Dermis microvascular lymphatic vessel endothelial cell (primary cell): ENCODE results near the gene CACNB4. TPM values are rescaled to one million over a fixed set of nuclear protein-coding genes. Genes with fewer than 3 reads are reported as not detected.
A peak's percentile ranks its signal among the peaks of the same experiment; 100 is the strongest.
"Not testable (repeated sequence)": the region's sequence is repeated elsewhere in the genome, so short reads cannot be mapped to it uniquely, and the experiment has no call there.

Source experiments
- DNase-seq, 2 donors: peaks; one replicate each; pipeline versions ENCODE4 v3.0.0 to v3.0.0-alpha.2; 2010; ENCODE audit warnings: low read depth in 2 of 2
- total RNA-seq: library from RNA; depleted of rRNA; stranded (reverse); fragments of >200 nt; gene quantifications from 2 replicates; pipeline ENCODE4 v1.2.1, GENCODE V29; 2014

Gene CACNB4
- total RNA-seq, 1 donor from 2014 or later = under 0.01 TPM

GRCh38 chr2:151945186-151945585 lies 153.7 kb downstream of the CACNB4 start:
- no peak for DNase-seq

GRCh38 chr2:151943461-151943860 lies 155.4 kb downstream of the CACNB4 start:
- DNase-seq = no peak

- not testable (repeated sequence) for DNase-seq
Observed at GRCh38 chr2:151942540-151943205, 156.2 kb downstream of the CACNB4 start.

GRCh38 chr2:151937966-151938365 lies 160.9 kb downstream of the CACNB4 start:
- no peak for DNase-seq

GRCh38 chr2:151936626-151937025 lies 162.2 kb downstream of the CACNB4 start:
- no peak for DNase-seq

GRCh38 chr2:151933266-151933804 lies 165.5 kb downstream of the CACNB4 start:
- DNase-seq = no peak

- DNase-seq = no peak
Observed at GRCh38 chr2:151931756-151932155, 167.1 kb downstream of the CACNB4 start.

GRCh38 chr2:151931030-151931611 lies 167.7 kb downstream of the CACNB4 start:
- DNase-seq = no peak

- DNase-seq = no peak
Observed at GRCh38 chr2:151930042-151930441, 168.8 kb downstream of the CACNB4 start.

- DNase-seq = no peak
Observed at GRCh38 chr2:151928380-151928779, 170.5 kb downstream of the CACNB4 start.

- no peak for DNase-seq
Observed at GRCh38 chr2:151927501-151928221, 171.2 kb downstream of the CACNB4 start.

- peak; percentile 48 to 97 for DNase-seq
Observed at GRCh38 chr2:151922845-151923666, 175.8 kb downstream of the CACNB4 start.

GRCh38 chr2:151919786-151920185 lies 179.1 kb downstream of the CACNB4 start:
- DNase-seq = peak in 1 of 2 donors; percentile 37

GRCh38 chr2:151918308-151918707 lies 180.5 kb downstream of the CACNB4 start:
- DNase-seq = no peak

GRCh38 chr2:151916632-151917031 lies 182.2 kb downstream of the CACNB4 start:
- DNase-seq = no peak

GRCh38 chr2:151915629-151916025 lies 183.2 kb downstream of the CACNB4 start:
- DNase-seq = not testable (repeated sequence)

- no peak for DNase-seq
Observed at GRCh38 chr2:151914989-151915628, 183.7 kb downstream of the CACNB4 start.

GRCh38 chr2:151908204-151908882 lies 190.5 kb downstream of the CACNB4 start:
- DNase-seq = no peak

GRCh38 chr2:151907286-151908203 lies 191.3 kb downstream of the CACNB4 start:
- peak in 1 of 2 donors; percentile 24 for DNase-seq
